WTC11 (cell line): Measurements from ENCODE around the gene PLCXD1. TPM values are rescaled to one million over a fixed set of nuclear protein-coding genes. Genes with fewer than 3 reads are reported as not detected.

ENCODE experiments used
- ATAC-seq: fragments of 200-7000 bp; cut with Tn5 transposase; 2 replicates; pipeline ENCODE4 v1.10.0; 2021; ENCODE audit warnings: mild to moderate bottlenecking, moderate library complexity
- CTCF ChIA-PET: fragments of 300-600 bp; sonication (Branson Sonifier 250); formaldehyde crosslinking; loops from one replicate; lab custom pipeline; 2021; ENCODE audit warnings: antibody characterized with exemption; lab: Charles Lee
- POLR2A ChIA-PET: fragments of 350-600 bp; sonication (Branson Sonifier 250); formaldehyde crosslinking; loops from one replicate; lab custom pipeline; 2021; ENCODE audit warnings: antibody characterized with exemption; lab: Charles Lee
- DNase-seq: peaks from one replicate; pipeline ENCODE4 v3.0.0; 2021; ENCODE audit warnings: low spot score
- H3K27ac Mint-ChIP-seq: 2 replicates; pipeline ENCODE4 v1.8.0; 2021; ENCODE audit warnings: mixed read lengths
- H3K27me3 Mint-ChIP-seq: 2 replicates; pipeline ENCODE4 v1.8.0; 2021; ENCODE audit warnings: low read depth, mild to moderate bottlenecking, moderate library complexity, mixed read lengths
- H3K36me3 Mint-ChIP-seq: 2 replicates; pipeline ENCODE4 v1.8.0; 2021; ENCODE audit warnings: mixed read lengths
- H3K4me1 Mint-ChIP-seq: 2 replicates; pipeline ENCODE4 v1.8.0; 2022; ENCODE audit warnings: mixed read lengths
- H3K4me3 Mint-ChIP-seq: 2 replicates; pipeline ENCODE4 v1.8.0; 2021; ENCODE audit warnings: mild to moderate bottlenecking, moderate library complexity, mixed read lengths
- H3K9me3 Mint-ChIP-seq: 2 replicates; pipeline ENCODE4 v1.8.0; 2021; ENCODE audit warnings: mixed read lengths
- ARID4B ChIP-seq: sonication (generic); formaldehyde crosslinking; IDR thresholded peaks from 2 replicates; pipeline ENCODE4 v1.8.0; 2023; ENCODE audit warnings: missing genetic modification reagents, mild to moderate bottlenecking, borderline replicate concordance
- CTCF ChIP-seq: fragments of 200-600 bp; IDR thresholded peaks from 2 replicates; pipeline ENCODE4 v1.8.0; 2022; ENCODE audit warnings: antibody characterized with exemption
- ELF4 ChIP-seq: sonication (generic); formaldehyde crosslinking; IDR thresholded peaks from 2 replicates; pipeline ENCODE4 v1.8.1; 2022; ENCODE audit warnings: low read depth, mild to moderate bottlenecking, moderate library complexity, missing genetic modification reagents
- ESRRA ChIP-seq: sonication (generic); formaldehyde crosslinking; IDR thresholded peaks from 2 replicates; pipeline ENCODE4 v1.8.1; 2022; ENCODE audit warnings: mild to moderate bottlenecking, missing genetic modification reagents, borderline replicate concordance
- ETV6 ChIP-seq: sonication (generic); formaldehyde crosslinking; IDR thresholded peaks from 2 replicates; pipeline ENCODE4 v1.8.1; 2022; ENCODE audit warnings: mild to moderate bottlenecking, missing genetic modification reagents
- JAZF1 ChIP-seq: fragments of 250-450 bp; sonication (Bioruptor Pico); IDR thresholded peaks from 2 replicates; pipeline ENCODE4 v1.9.0; 2021; ENCODE audit warnings: moderate library complexity, mild to moderate bottlenecking, inconsistent platforms
- SP1 ChIP-seq: sonication (generic); formaldehyde crosslinking; conservative IDR thresholded peaks from 2 replicates; pipeline ENCODE4 v1.8.1; 2022; ENCODE audit warnings: missing genetic modification reagents
- ZBTB21 ChIP-seq: sonication (generic); formaldehyde crosslinking; IDR thresholded peaks from 2 replicates; pipeline ENCODE4 v1.8.1; 2023; ENCODE audit warnings: mild to moderate bottlenecking, missing genetic modification reagents, borderline replicate concordance
- total RNA-seq: library from RNA; stranded (reverse); gene quantifications from 3 replicates; pipeline ENCODE4 v1.2.3, GENCODE V29; 2021
- TF ChIP-seq, protein P1 (sequence below): sonication (generic); formaldehyde crosslinking; IDR thresholded peaks from 2 replicates; pipeline ENCODE4 v1.8.0; 2022; ENCODE audit warnings: missing genetic modification reagents
- TF ChIP-seq, protein P2 (sequence below): fragments of 250-450 bp; sonication (Bioruptor Pico); IDR thresholded peaks from 2 replicates; pipeline ENCODE4 v1.9.0; 2021; ENCODE audit warnings: moderate library complexity, mild to moderate bottlenecking, inconsistent platforms, borderline replicate concordance
- TF ChIP-seq, protein P3 (sequence below): fragments of 250-450 bp; sonication (Bioruptor Pico); IDR thresholded peaks from 2 replicates; pipeline ENCODE4 v1.9.0; 2021; ENCODE audit warnings: mild to moderate bottlenecking

Gene PLCXD1
- total RNA-seq, 1 experiment from 2014 or later, result 131 TPM

- TF ChIP-seq, protein P1, sequence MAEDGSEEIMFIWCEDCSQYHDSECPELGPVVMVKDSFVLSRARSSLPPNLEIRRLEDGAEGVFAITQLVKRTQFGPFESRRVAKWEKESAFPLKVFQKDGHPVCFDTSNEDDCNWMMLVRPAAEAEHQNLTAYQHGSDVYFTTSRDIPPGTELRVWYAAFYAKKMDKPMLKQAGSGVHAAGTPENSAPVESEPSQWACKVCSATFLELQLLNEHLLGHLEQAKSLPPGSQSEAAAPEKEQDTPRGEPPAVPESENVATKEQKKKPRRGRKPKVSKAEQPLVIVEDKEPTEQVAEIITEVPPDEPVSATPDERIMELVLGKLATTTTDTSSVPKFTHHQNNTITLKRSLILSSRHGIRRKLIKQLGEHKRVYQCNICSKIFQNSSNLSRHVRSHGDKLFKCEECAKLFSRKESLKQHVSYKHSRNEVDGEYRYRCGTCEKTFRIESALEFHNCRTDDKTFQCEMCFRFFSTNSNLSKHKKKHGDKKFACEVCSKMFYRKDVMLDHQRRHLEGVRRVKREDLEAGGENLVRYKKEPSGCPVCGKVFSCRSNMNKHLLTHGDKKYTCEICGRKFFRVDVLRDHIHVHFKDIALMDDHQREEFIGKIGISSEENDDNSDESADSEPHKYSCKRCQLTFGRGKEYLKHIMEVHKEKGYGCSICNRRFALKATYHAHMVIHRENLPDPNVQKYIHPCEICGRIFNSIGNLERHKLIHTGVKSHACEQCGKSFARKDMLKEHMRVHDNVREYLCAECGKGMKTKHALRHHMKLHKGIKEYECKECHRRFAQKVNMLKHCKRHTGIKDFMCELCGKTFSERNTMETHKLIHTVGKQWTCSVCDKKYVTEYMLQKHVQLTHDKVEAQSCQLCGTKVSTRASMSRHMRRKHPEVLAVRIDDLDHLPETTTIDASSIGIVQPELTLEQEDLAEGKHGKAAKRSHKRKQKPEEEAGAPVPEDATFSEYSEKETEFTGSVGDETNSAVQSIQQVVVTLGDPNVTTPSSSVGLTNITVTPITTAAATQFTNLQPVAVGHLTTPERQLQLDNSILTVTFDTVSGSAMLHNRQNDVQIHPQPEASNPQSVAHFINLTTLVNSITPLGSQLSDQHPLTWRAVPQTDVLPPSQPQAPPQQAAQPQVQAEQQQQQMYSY (CRISPR knock-in tag), result no peak
- TF ChIP-seq ESRRA, result no peak
- no peak for TF ChIP-seq ELF4 (CRISPR knock-in tag)
- TF ChIP-seq ARID4B (CRISPR knock-in tag), result no peak
- TF ChIP-seq, protein P2, sequence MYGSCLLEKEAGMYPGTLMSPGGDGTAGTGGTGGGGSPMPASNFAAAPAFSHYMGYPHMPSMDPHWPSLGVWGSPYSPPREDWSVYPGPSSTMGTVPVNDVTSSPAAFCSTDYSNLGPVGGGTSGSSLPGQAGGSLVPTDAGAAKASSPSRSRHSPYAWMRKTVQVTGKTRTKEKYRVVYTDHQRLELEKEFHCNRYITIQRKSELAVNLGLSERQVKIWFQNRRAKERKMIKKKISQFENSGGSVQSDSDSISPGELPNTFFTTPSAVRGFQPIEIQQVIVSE (CRISPR knock-in tag), result no peak
- TF ChIP-seq, protein P3, sequence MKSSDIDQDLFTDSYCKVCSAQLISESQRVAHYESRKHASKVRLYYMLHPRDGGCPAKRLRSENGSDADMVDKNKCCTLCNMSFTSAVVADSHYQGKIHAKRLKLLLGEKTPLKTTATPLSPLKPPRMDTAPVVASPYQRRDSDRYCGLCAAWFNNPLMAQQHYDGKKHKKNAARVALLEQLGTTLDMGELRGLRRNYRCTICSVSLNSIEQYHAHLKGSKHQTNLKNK (CRISPR knock-in tag), result no peak
- no peak for TF ChIP-seq SP1 (CRISPR knock-in tag)
- TF ChIP-seq ETV6 (CRISPR knock-in tag), result no peak
These were observed 64.1 kb downstream of the PLCXD1 start (continued) for GRCh38 chrX:345020-345925.

- H3K4me3 Mint-ChIP-seq, result no peak overlapping the region
- H3K27ac Mint-ChIP-seq, result no peak overlapping the region
- H3K36me3 Mint-ChIP-seq, result peaks cover 25% of the 10 kb centered on the region
- no peaks in the 10 kb centered on the region for H3K27me3 Mint-ChIP-seq
- ChIA-PET POLR2A (no interaction called here), CTCF (no interaction called here)
- ATAC-seq (peak; percentile 46), DNase-seq (peak; percentile 38)
- TF ChIP-seq ZBTB21 (CRISPR knock-in tag) (no peak), JAZF1 (no peak), CTCF (0 out of 2 replicates have a peak, but pooled peaks have one; percentile 15)
- H3K4me1 Mint-ChIP-seq, result peaks cover 5% of the 10 kb centered on the region; the same call in 1 of the 2 replicates
- no peaks in the 10 kb centered on the region for H3K9me3 Mint-ChIP-seq
These were observed 65.0 kb downstream of the PLCXD1 start for GRCh38 chrX:346034-346813.
